GM21360 (cell line): ENCODE results near the gene MSI2.

Experiments used
- ATAC-seq: cut with Tn5 transposase; IDR thresholded peaks from one replicate; pipeline ENCODE4 v1.9.1; 2021; ENCODE audit warnings: mild to moderate bottlenecking, moderate library complexity; ENCODE audit not compliant: unreplicated experiment

The MSI2 gene

GRCh38 chr17:57338257-57338914 lies 82.1 kb downstream of the MSI2 start:
- no peak for ATAC-seq

GRCh38 chr17:57340160-57340981 lies 84.0 kb downstream of the MSI2 start:
- no peak for ATAC-seq

GRCh38 chr17:57341611-57342540 lies 85.6 kb downstream of the MSI2 start:
- ATAC-seq = no peak

GRCh38 chr17:57342963-57343589 lies 86.8 kb downstream of the MSI2 start:
- ATAC-seq = no peak

GRCh38 chr17:57343717-57344116 lies 87.4 kb downstream of the MSI2 start:
- no peak for ATAC-seq

- ATAC-seq = no peak
Measured at GRCh38 chr17:57344261-57344660, 87.9 kb downstream of the MSI2 start.

- ATAC-seq = no peak
Measured at GRCh38 chr17:57349541-57350247, 93.4 kb downstream of the MSI2 start.

- no peak for ATAC-seq
Measured at GRCh38 chr17:57350266-57350665, 93.9 kb downstream of the MSI2 start.

GRCh38 chr17:57352665-57353175 lies 96.4 kb downstream of the MSI2 start:
- no peak for ATAC-seq

GRCh38 chr17:57354673-57355072 lies 98.3 kb downstream of the MSI2 start:
- ATAC-seq = no peak

- ATAC-seq = no peak
Measured at GRCh38 chr17:57355090-57355859, 99.0 kb downstream of the MSI2 start.

- ATAC-seq = no peak
Measured at GRCh38 chr17:57356153-57356718, 99.9 kb downstream of the MSI2 start.

GRCh38 chr17:57356719-57357391 lies 100.5 kb downstream of the MSI2 start:
- peak; percentile 34 for ATAC-seq

GRCh38 chr17:57357392-57357784 lies 101.1 kb downstream of the MSI2 start:
- peak; percentile 21 for ATAC-seq

- peak; percentile 45 for ATAC-seq
Measured at GRCh38 chr17:57357830-57358430, 101.6 kb downstream of the MSI2 start.

GRCh38 chr17:57360266-57360665 lies 103.9 kb downstream of the MSI2 start:
- ATAC-seq = no peak

GRCh38 chr17:57362797-57363556 lies 106.7 kb downstream of the MSI2 start:
- no peak for ATAC-seq
